Measurements from ENCODE around the gene VILL.

DNA sequence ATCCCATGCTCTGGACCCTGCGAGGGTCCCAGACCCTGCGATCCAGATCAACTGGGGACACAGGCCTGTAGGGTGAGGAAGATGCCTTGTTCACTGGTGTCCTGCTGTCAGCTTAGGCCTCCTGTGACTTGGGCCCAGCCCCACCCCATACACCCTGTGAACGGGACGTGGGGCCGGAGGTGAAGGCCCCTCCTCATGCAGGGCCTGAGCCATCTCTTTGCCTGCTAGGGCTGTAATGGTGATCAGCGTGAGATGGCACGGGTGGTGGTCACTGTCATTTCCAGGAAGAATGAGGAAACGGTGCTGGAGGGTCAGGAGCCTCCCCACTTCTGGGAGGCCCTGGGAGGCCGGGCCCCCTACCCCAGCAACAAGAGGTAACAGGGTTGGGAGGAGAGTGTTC lies 12.4 kb downstream of the VILL start:
- no peak for TF ChIP-seq POLR2A (IDR thresholded peaks at IDR 0.05)
- TF ChIP-seq, protein P1, sequence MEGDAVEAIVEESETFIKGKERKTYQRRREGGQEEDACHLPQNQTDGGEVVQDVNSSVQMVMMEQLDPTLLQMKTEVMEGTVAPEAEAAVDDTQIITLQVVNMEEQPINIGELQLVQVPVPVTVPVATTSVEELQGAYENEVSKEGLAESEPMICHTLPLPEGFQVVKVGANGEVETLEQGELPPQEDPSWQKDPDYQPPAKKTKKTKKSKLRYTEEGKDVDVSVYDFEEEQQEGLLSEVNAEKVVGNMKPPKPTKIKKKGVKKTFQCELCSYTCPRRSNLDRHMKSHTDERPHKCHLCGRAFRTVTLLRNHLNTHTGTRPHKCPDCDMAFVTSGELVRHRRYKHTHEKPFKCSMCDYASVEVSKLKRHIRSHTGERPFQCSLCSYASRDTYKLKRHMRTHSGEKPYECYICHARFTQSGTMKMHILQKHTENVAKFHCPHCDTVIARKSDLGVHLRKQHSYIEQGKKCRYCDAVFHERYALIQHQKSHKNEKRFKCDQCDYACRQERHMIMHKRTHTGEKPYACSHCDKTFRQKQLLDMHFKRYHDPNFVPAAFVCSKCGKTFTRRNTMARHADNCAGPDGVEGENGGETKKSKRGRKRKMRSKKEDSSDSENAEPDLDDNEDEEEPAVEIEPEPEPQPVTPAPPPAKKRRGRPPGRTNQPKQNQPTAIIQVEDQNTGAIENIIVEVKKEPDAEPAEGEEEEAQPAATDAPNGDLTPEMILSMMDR (IDR thresholded peaks at IDR 0.05): no peak
